SK-N-SH (cell line): ENCODE data around the gene TRIM7. TPM values are rescaled to one million over a fixed set of nuclear protein-coding genes. Genes with fewer than 3 reads are reported as not detected.

Source experiments
- CTCF ChIA-PET: fragments of 300-600, 350-600 bp; formaldehyde crosslinking; extraction: SDS; loops from one replicate; lab custom pipeline; 2021; lab: Yijun Ruan, JAX
- POLR2A ChIA-PET: fragments of 350-600 bp; sonication (Branson Sonifier 250); formaldehyde crosslinking; extraction: SDS; loops from one replicate; lab custom pipeline; 2020; ENCODE audit warnings: antibody characterized with exemption, inconsistent platforms; lab: Yijun Ruan, JAX
- DNase-seq: peaks from one replicate; pipeline ENCODE4 v3.0.0; 2012
- H2AFZ ChIP-seq: fragments of 200-600 bp; sonication (generic); 2 replicates; pipeline ENCODE4 v1.8.1; 2016; ENCODE audit warnings: antibody characterized with exemption, mild to moderate bottlenecking, low read depth
- H3F3A ChIP-seq: fragments of 200-600 bp; sonication (generic); replicated peaks from 2 replicates; pipeline ENCODE3; 2016; ENCODE audit warnings: antibody characterized with exemption, mild to moderate bottlenecking; ENCODE audit not compliant: insufficient read depth
- H3K27ac ChIP-seq, 2 experiments: fragments of 200-500 bp in 1 of 2; fragments of 200-600 bp in 1 of 2; sonication (Bioruptor generic) in 1 of 2; sonication (generic), shearing (Covaris generic) in 1 of 2; 2 replicates each; pipeline versions ENCODE4 v1.5.1 to v1.6.1; 2014 to 2016; ENCODE audit warnings: low read depth in 2 of 2, inconsistent platforms in 1 of 2, low read length in 1 of 2, mild to moderate bottlenecking in 1 of 2, mixed read lengths in 1 of 2
- H3K27me3 ChIP-seq: fragments of 200-600 bp; sonication (generic), shearing (Covaris generic); 2 replicates; pipeline ENCODE4 v1.6.1; 2016; ENCODE audit warnings: mixed run types; ENCODE audit not compliant: insufficient read depth
- H3K36me3 ChIP-seq, 2 experiments: fragments of 200-500 bp in 1 of 2; fragments of 200-600 bp in 1 of 2; sonication (Bioruptor generic) in 1 of 2; sonication (generic) in 1 of 2; replicated peaks in 1 of 2; 2 replicates each; pipeline versions ENCODE3 to v1.5.1; 2014 to 2016; ENCODE audit warnings: low read length in 1 of 2, mild to moderate bottlenecking in 1 of 2; ENCODE audit not compliant: insufficient read depth in 2 of 2, control insufficient read depth in 1 of 2
- H3K4me1 ChIP-seq, 2 experiments: fragments of 200-500 bp in 1 of 2; fragments of 200-600 bp in 1 of 2; sonication (Bioruptor generic) in 1 of 2; sonication (generic), shearing (Covaris generic) in 1 of 2; 2 replicates each; pipeline versions ENCODE4 v1.5.1 to v1.6.1; 2014 to 2016; ENCODE audit warnings: low read depth in 1 of 2, low read length in 1 of 2, mixed run types in 1 of 2; ENCODE audit not compliant: insufficient read depth in 2 of 2, control insufficient read depth in 1 of 2
- H3K4me2 ChIP-seq: fragments of 200-600 bp; sonication (generic), shearing (Covaris generic); 2 replicates; pipeline ENCODE4 v1.6.1; 2017; ENCODE audit warnings: mixed run types
- H3K4me3 ChIP-seq, 2 experiments: fragments of 200-500 bp in 1 of 2; fragments of 200-600 bp in 1 of 2; sonication (Bioruptor generic) in 1 of 2; sonication (generic), shearing (Covaris generic) in 1 of 2; 2 replicates each; pipeline versions ENCODE4 v1.5.1 to v1.8.1; 2014 to 2016; ENCODE audit warnings: low read depth in 2 of 2, inconsistent platforms in 1 of 2, low read length in 1 of 2, mild to moderate bottlenecking in 1 of 2, mixed read lengths in 1 of 2, moderate library complexity in 1 of 2
- H3K79me2 ChIP-seq: fragments of 200-600 bp; sonication (generic); 2 replicates; pipeline ENCODE4 v1.8.1; 2017; ENCODE audit warnings: mild to moderate bottlenecking; ENCODE audit not compliant: insufficient read depth
- H3K9ac ChIP-seq: fragments of 200-600 bp; sonication (generic); 2 replicates; pipeline ENCODE4 v1.6.1; 2017; ENCODE audit warnings: mixed run types
- H3K9me2 ChIP-seq: fragments of 200-600 bp; sonication (generic); 2 replicates; pipeline ENCODE4 v1.6.1; 2017; ENCODE audit warnings: mixed run types
- H3K9me3 ChIP-seq: fragments of 200-600 bp; sonication (generic); 2 replicates; pipeline ENCODE4 v1.6.1; 2017; ENCODE audit warnings: mixed run types, mild to moderate bottlenecking, moderate library complexity
- H4K20me1 ChIP-seq: fragments of 200-600 bp; sonication (generic); 2 replicates; pipeline ENCODE4 v1.6.1; 2017; ENCODE audit warnings: mild to moderate bottlenecking, mixed run types; ENCODE audit not compliant: insufficient read depth
- CHD2 ChIP-seq: fragments of 150-350 bp; IDR thresholded peaks from 2 replicates; pipeline ENCODE4 v1.6.1; 2018; ENCODE audit warnings: low read length; ENCODE audit not compliant: partially characterized antibody
- EZH2phosphoT487 ChIP-seq: fragments of 200-600 bp; sonication (generic); IDR thresholded peaks from 2 replicates; pipeline ENCODE4 v1.6.1; 2017; ENCODE audit warnings: low read depth, mixed run types, mild to moderate bottlenecking, antibody characterized with exemption, moderate library complexity, borderline replicate concordance
- FOXM1 ChIP-seq: IDR thresholded peaks from 2 replicates; pipeline ENCODE4 v1.4.0; 2012; ENCODE audit warnings: low read depth, mild to moderate bottlenecking
- GABPA ChIP-seq: IDR thresholded peaks from 2 replicates; pipeline ENCODE4 v1.4.0; 2012; ENCODE audit warnings: low read depth, mild to moderate bottlenecking
- JUND ChIP-seq: IDR thresholded peaks from 2 replicates; pipeline ENCODE4 v1.4.0; 2012
- MXI1 ChIP-seq: IDR thresholded peaks from 2 replicates; pipeline ENCODE4 v1.6.1; 2012; ENCODE audit warnings: mild to moderate bottlenecking, low read depth, low read length, improper control_type of control experiment
- NRF1 ChIP-seq: IDR thresholded peaks from 2 replicates; pipeline ENCODE4 v1.6.1; 2012; ENCODE audit warnings: low read depth, mild to moderate bottlenecking, low read length
- RCOR1 ChIP-seq: fragments of 150-350 bp; IDR thresholded peaks from 2 replicates; pipeline ENCODE4 v1.6.1; 2017; ENCODE audit warnings: antibody characterized with exemption, low read length
- RFX5 ChIP-seq: IDR thresholded peaks from 2 replicates; pipeline ENCODE4 v1.6.1; 2012; ENCODE audit warnings: mild to moderate bottlenecking, improper control_type of control experiment, low read length
- SIN3A ChIP-seq: IDR thresholded peaks from 2 replicates; pipeline ENCODE4 v1.6.1; 2012; ENCODE audit warnings: low read depth, mild to moderate bottlenecking, low read length, moderate library complexity, borderline replicate concordance
- TCF12 ChIP-seq: IDR thresholded peaks from 2 replicates; pipeline ENCODE4 v1.4.0; 2012
- WGBS: methylation state at CpG from one replicate; pipeline ENCODE4 v1.1.6; 2017; ENCODE audit warnings: low lambda C conversion rate; 5-methylcytosine and 5-hydroxymethylcytosine counted together
- polyA plus RNA-seq, 3 experiments: library from polyadenylated mRNA; depleted of rRNA; stranded (reverse); fragments of >200 nt; gene quantifications; 2 replicates each; pipeline ENCODE4 v1.2.3, GENCODE V29; 2012
- TF ChIP-seq, protein P1 (sequence below): fragments of 150-350 bp; IDR thresholded peaks from 2 replicates; pipeline ENCODE4 v1.6.1; 2016; ENCODE audit warnings: mild to moderate bottlenecking, low read depth, low read length
- TF ChIP-seq, protein P2 (sequence below): IDR thresholded peaks from 2 replicates; pipeline ENCODE4 v1.4.0; 2012; ENCODE audit warnings: low read depth, borderline replicate concordance
- TF ChIP-seq, protein P3 (sequence below): IDR thresholded peaks from 2 replicates; pipeline ENCODE4 v1.6.1; 2012; ENCODE audit warnings: mild to moderate bottlenecking, low read depth, low read length, moderate library complexity
- TF ChIP-seq, protein P4 (sequence below): IDR thresholded peaks from 2 replicates; pipeline ENCODE4 v1.4.0; 2012; ENCODE audit warnings: low read depth

Gene TRIM7
- polyA plus RNA-seq, 1 of the 3 experiments (the other 2 are of a cell fraction) = 3.5 TPM

DNA sequence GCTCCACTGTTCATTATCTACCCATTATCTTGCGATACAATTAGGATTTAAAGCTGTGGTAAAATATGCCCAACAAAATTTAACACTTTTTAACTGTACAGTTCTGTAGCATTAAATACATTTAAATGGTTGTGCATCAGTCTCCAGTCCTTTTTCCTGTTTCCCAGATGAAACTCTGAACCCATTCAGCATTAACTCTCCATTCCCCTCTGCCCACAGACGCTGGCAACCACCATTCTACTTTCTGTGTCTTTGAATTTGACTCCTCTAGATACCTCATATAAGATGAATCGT lies 2.9 kb upstream of the TRIM7 start:
- no peak overlapping the region for H3K4me2 ChIP-seq
- H3K27ac ChIP-seq = peak overlapping the region in 1 of 2 experiments; percentile 82; a peak in 2 of 4 replicates
- H3K4me1 ChIP-seq = peaks cover 0 to 21% of the 10 kb centered on the region in 2 experiments; a peak in 1 of 4 replicates
- no peaks in the 10 kb centered on the region for H3K9me3 ChIP-seq
- ChIA-PET CTCF (interaction anchor here (1.2 to 6.5 kb wide), 5 partner anchors 9 to 35 kb away, joined by 3 to 72 read pairs (median 4); no protein-coding TSS in a partner anchor), POLR2A (interaction anchor here (1.2 to 2.4 kb wide), 6 partner anchors 14 to 29 kb away, joined by 3 to 8 read pairs (median 5); partner anchors contain the start of gene TRIM41)
- peaks cover 25% of the 10 kb centered on the region for H3F3A ChIP-seq
- no peaks in the 10 kb centered on the region for H3K9me2 ChIP-seq
- no peaks in the 10 kb centered on the region; the same call in 1 of the 2 replicates for H4K20me1 ChIP-seq
- 18% methylated on average over 3 of the region's 3 CpGs for WGBS
- no peaks in the 10 kb centered on the region for H3K36me3 ChIP-seq
- TF ChIP-seq NRF1 = no peak
- TF ChIP-seq GABPA = no peak
- TF ChIP-seq MXI1 = no peak
- TF ChIP-seq JUND = no peak
- TF ChIP-seq, protein P1, sequence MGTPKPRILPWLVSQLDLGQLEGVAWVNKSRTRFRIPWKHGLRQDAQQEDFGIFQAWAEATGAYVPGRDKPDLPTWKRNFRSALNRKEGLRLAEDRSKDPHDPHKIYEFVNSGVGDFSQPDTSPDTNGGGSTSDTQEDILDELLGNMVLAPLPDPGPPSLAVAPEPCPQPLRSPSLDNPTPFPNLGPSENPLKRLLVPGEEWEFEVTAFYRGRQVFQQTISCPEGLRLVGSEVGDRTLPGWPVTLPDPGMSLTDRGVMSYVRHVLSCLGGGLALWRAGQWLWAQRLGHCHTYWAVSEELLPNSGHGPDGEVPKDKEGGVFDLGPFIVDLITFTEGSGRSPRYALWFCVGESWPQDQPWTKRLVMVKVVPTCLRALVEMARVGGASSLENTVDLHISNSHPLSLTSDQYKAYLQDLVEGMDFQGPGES = no peak
- TF ChIP-seq TCF12 = no peak
- no peak for TF ChIP-seq CHD2
- TF ChIP-seq, protein P2, sequence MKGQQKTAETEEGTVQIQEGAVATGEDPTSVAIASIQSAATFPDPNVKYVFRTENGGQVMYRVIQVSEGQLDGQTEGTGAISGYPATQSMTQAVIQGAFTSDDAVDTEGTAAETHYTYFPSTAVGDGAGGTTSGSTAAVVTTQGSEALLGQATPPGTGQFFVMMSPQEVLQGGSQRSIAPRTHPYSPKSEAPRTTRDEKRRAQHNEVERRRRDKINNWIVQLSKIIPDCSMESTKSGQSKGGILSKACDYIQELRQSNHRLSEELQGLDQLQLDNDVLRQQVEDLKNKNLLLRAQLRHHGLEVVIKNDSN = no peak
- no peak for TF ChIP-seq RCOR1
- TF ChIP-seq EZH2phosphoT487 = no peak
- TF ChIP-seq, protein P3, sequence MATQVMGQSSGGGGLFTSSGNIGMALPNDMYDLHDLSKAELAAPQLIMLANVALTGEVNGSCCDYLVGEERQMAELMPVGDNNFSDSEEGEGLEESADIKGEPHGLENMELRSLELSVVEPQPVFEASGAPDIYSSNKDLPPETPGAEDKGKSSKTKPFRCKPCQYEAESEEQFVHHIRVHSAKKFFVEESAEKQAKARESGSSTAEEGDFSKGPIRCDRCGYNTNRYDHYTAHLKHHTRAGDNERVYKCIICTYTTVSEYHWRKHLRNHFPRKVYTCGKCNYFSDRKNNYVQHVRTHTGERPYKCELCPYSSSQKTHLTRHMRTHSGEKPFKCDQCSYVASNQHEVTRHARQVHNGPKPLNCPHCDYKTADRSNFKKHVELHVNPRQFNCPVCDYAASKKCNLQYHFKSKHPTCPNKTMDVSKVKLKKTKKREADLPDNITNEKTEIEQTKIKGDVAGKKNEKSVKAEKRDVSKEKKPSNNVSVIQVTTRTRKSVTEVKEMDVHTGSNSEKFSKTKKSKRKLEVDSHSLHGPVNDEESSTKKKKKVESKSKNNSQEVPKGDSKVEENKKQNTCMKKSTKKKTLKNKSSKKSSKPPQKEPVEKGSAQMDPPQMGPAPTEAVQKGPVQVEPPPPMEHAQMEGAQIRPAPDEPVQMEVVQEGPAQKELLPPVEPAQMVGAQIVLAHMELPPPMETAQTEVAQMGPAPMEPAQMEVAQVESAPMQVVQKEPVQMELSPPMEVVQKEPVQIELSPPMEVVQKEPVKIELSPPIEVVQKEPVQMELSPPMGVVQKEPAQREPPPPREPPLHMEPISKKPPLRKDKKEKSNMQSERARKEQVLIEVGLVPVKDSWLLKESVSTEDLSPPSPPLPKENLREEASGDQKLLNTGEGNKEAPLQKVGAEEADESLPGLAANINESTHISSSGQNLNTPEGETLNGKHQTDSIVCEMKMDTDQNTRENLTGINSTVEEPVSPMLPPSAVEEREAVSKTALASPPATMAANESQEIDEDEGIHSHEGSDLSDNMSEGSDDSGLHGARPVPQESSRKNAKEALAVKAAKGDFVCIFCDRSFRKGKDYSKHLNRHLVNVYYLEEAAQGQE = no peak
- TF ChIP-seq RFX5 = no peak
- TF ChIP-seq SIN3A = no peak
- no peak for TF ChIP-seq FOXM1
- TF ChIP-seq, protein P4, sequence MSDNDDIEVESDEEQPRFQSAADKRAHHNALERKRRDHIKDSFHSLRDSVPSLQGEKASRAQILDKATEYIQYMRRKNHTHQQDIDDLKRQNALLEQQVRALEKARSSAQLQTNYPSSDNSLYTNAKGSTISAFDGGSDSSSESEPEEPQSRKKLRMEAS = no peak
- no peak for DNase-seq
- no peaks in the 10 kb centered on the region for H3K79me2 ChIP-seq
- H2AFZ ChIP-seq = no peak overlapping the region
- H3K9ac ChIP-seq = no peak overlapping the region
- no peaks in the 10 kb centered on the region for H3K27me3 ChIP-seq
- peak overlapping the region in 1 of 2 experiments; percentile 75; a peak in 1 of 4 replicates for H3K4me3 ChIP-seq
